Measurements from ENCODE around the gene SLC12A7. TPM values are rescaled to one million over a fixed set of nuclear protein-coding genes. Genes with fewer than 3 reads are reported as not detected.

The SLC12A7 gene
- total and polyA plus RNA-seq, 7 donors: 7.2 to 54.3 (median 16.8) TPM

- TF ChIP-seq EP300 (IDR thresholded peaks at IDR 0.05) (no peak), POLR2A (IDR thresholded peaks at IDR 0.05) (no peak), CTCF (IDR thresholded peaks at IDR 0.05) (no peak), POLR2AphosphoS5 (IDR thresholded peaks at IDR 0.05) (no peak)
- no peak overlapping the region for H3K27ac ChIP-seq
- peak; percentile 56 for DNase-seq
- peaks cover 0 to 14% (median 9%) of the 10 kb centered on the region in 4 donors for H3K4me1 ChIP-seq
- H3K9me3 ChIP-seq: no peaks in the 10 kb centered on the region
- H3K4me3 ChIP-seq: no peak overlapping the region
- 89 to 92% methylated on average over 14 of the region's 14 CpGs for WGBS, 2 donors
- H3K36me3 ChIP-seq: no peaks in the 10 kb centered on the region
- intact Hi-C loops (cut with DNase I): no loop called here
- peaks cover 8 to 24% (median 23%) of the 10 kb centered on the region in 3 donors for H3K27me3 ChIP-seq
Measured at GRCh38 chr5:1014346-1014745, 97.5 kb downstream of the SLC12A7 start.

- WGBS, 2 donors: 83 to 88% methylated on average over 3 of the region's 3 CpGs
- peak; percentile 26 for DNase-seq
- peaks cover 12 to 28% (median 28%) of the 10 kb centered on the region in 3 donors for H3K27me3 ChIP-seq
- H3K36me3 ChIP-seq: no peaks in the 10 kb centered on the region
- no peak overlapping the region for H3K4me3 ChIP-seq
- H3K9me3 ChIP-seq: no peaks in the 10 kb centered on the region
- TF ChIP-seq EP300 (IDR thresholded peaks at IDR 0.05): no peak
- no peak for TF ChIP-seq POLR2AphosphoS5 (IDR thresholded peaks at IDR 0.05)
- no peak for TF ChIP-seq CTCF (IDR thresholded peaks at IDR 0.05)
- no peak for TF ChIP-seq POLR2A (IDR thresholded peaks at IDR 0.05)
- intact Hi-C loops (cut with DNase I): no loop called here
- no peak overlapping the region for H3K27ac ChIP-seq
- H3K4me1 ChIP-seq: peaks cover 0 to 18% (median 13%) of the 10 kb centered on the region in 4 donors
Measured at GRCh38 chr5:1013948-1014301, 97.9 kb downstream of the SLC12A7 start.

- Histone ChIP-seq H3K27ac (no peak overlapping the region), H3K27me3 (peaks cover 13 to 32% (median 31%) of the 10 kb centered on the region in 3 donors), H3K9me3 (no peaks in the 10 kb centered on the region), H3K4me3 (no peak overlapping the region), H3K4me1 (peaks cover 0 to 22% (median 18%) of the 10 kb centered on the region in 4 donors), H3K36me3 (no peaks in the 10 kb centered on the region)
- intact Hi-C loops (cut with DNase I): no loop called here
- DNase-seq: peak; percentile 50
- TF ChIP-seq POLR2AphosphoS5 (IDR thresholded peaks at IDR 0.05) (no peak), EP300 (IDR thresholded peaks at IDR 0.05) (no peak), POLR2A (IDR thresholded peaks at IDR 0.05) (no peak), CTCF (IDR thresholded peaks at IDR 0.05) (no peak)
- 93 to 94% methylated on average over 19 of the region's 19 CpGs for WGBS, 2 donors
Measured at GRCh38 chr5:1013238-1013947, 98.5 kb downstream of the SLC12A7 start.

DNA sequence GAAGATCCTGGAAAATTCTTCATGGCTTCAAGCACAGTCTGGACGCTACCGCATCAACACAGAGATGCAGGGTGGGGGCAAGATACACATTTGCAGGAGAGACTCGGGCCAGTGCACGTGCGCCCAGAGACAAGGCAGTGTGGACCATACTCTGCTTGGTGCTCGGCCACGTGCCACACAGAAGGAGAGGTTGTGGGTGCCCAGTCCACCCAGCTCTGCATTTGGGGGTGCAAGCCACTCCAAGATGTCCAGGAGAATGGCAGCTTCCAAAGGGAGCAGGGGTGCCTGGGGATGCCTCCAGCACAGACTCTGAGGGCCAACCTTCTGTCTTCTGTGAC is 99.0 kb downstream of the SLC12A7 start:
- Histone ChIP-seq H3K27me3 (peaks cover 13 to 36% (median 36%) of the 10 kb centered on the region in 3 donors), H3K27ac (no peak overlapping the region), H3K4me3 (no peak overlapping the region), H3K9me3 (no peaks in the 10 kb centered on the region), H3K4me1 (peaks cover 0 to 26% (median 20%) of the 10 kb centered on the region in 4 donors), H3K36me3 (no peaks in the 10 kb centered on the region)
- peak; percentile 46 for DNase-seq
- TF ChIP-seq CTCF (IDR thresholded peaks at IDR 0.05) (no peak), POLR2AphosphoS5 (IDR thresholded peaks at IDR 0.05) (no peak), POLR2A (IDR thresholded peaks at IDR 0.05) (no peak)
- WGBS, 2 donors: 92 to 95% methylated on average over 7 of the region's 7 CpGs
- intact Hi-C loops (cut with DNase I): no loop called here

Measured in sigmoid colon (tissue), 7 donors.